ENCODE measurements around the gene PAX9. TPM values are rescaled to one million over a fixed set of nuclear protein-coding genes. Genes with fewer than 3 reads are reported as not detected.

PAX9 gene
- total RNA-seq, 1 donor from 2014 or later, result 4.6 TPM

GRCh38 chr14:36726128-36726527 is 64.5 kb downstream of the PAX9 start:
- no peak overlapping the region for H3K4me3 Mint-ChIP-seq (ENCODE audit: unreplicated experiment)
- H3K4me1 Mint-ChIP-seq (ENCODE audit: unreplicated experiment), result no peaks in the 10 kb centered on the region
- peaks cover 22% of the 10 kb centered on the region for H3K27me3 Mint-ChIP-seq (ENCODE audit: unreplicated experiment)
- TF ChIP-seq, protein P1, sequence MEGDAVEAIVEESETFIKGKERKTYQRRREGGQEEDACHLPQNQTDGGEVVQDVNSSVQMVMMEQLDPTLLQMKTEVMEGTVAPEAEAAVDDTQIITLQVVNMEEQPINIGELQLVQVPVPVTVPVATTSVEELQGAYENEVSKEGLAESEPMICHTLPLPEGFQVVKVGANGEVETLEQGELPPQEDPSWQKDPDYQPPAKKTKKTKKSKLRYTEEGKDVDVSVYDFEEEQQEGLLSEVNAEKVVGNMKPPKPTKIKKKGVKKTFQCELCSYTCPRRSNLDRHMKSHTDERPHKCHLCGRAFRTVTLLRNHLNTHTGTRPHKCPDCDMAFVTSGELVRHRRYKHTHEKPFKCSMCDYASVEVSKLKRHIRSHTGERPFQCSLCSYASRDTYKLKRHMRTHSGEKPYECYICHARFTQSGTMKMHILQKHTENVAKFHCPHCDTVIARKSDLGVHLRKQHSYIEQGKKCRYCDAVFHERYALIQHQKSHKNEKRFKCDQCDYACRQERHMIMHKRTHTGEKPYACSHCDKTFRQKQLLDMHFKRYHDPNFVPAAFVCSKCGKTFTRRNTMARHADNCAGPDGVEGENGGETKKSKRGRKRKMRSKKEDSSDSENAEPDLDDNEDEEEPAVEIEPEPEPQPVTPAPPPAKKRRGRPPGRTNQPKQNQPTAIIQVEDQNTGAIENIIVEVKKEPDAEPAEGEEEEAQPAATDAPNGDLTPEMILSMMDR (IDR thresholded peaks at IDR 0.05), result no peak
- no peak overlapping the region for H3K27ac Mint-ChIP-seq (ENCODE audit: unreplicated experiment)
- DNase-seq (ENCODE audit: extremely low spot score, unreplicated experiment), result no peak
- H3K9me3 Mint-ChIP-seq (ENCODE audit: unreplicated experiment), result no peaks in the 10 kb centered on the region
- no peaks in the 10 kb centered on the region for H3K36me3 Mint-ChIP-seq (ENCODE audit: unreplicated experiment)

Other genes starting within 250 kb of the PAX9 start
- gene NKX2-1, start 141.6 kb upstream of the PAX9 start, total RNA-seq, result not detected in 2 replicates
- gene NKX2-8, start 79.2 kb upstream of the PAX9 start, total RNA-seq, result not detected in 2 replicates